OCI-LY3 (cell line): ENCODE measurements around the gene PRPF19.

Source experiments
- H2AFZ ChIP-seq: fragments of 200-600, 300-600 bp; shearing (Covaris generic); 2 replicates; pipeline ENCODE4 v1.6.0; 2014; ENCODE audit warnings: antibody characterized with exemption, low read depth, low read length
- H3K27ac ChIP-seq: fragments of 200-600, 300-600 bp; sonication (generic); 2 replicates; pipeline ENCODE4 v1.5.1; 2014; ENCODE audit warnings: mild to moderate bottlenecking, low read length, moderate library complexity, mixed read lengths
- H3K27me3 ChIP-seq: fragments of 200-600, 300-600 bp; sonication (generic); 2 replicates; pipeline ENCODE4 v1.6.1; 2014; ENCODE audit warnings: low read depth, low read length, mixed read lengths
- H3K36me3 ChIP-seq: fragments of 200-600, 300-600 bp; sonication (generic); replicated peaks from 2 replicates; pipeline ENCODE3; 2014; ENCODE audit warnings: low read depth, low read length, mixed read lengths
- H3K4me1 ChIP-seq: fragments of 300-600, 200-600 bp; sonication (generic); 2 replicates; pipeline ENCODE4 v1.6.1; 2014; ENCODE audit warnings: low read length, mixed read lengths
- H3K4me2 ChIP-seq: fragments of 200-600, 300-600 bp; sonication (generic); 2 replicates; pipeline ENCODE4 v1.6.1; 2014; ENCODE audit warnings: low read length, mixed read lengths
- H3K4me3 ChIP-seq: fragments of 300-600, 200-600 bp; sonication (generic); 2 replicates; pipeline ENCODE4 v1.5.1; 2014; ENCODE audit warnings: antibody characterized with exemption, mild to moderate bottlenecking, low read length, moderate library complexity
- H3K79me2 ChIP-seq: fragments of 300-600, 200-600 bp; shearing (Covaris generic); 2 replicates; pipeline ENCODE4 v1.6.1; 2014; ENCODE audit warnings: mild to moderate bottlenecking, low read length, mixed read lengths
- H3K9ac ChIP-seq: fragments of 300-600, 200-600 bp; shearing (Covaris generic); 2 replicates; pipeline ENCODE4 v1.6.0; 2014; ENCODE audit warnings: mild to moderate bottlenecking, low read length, moderate library complexity
- H3K9me3 ChIP-seq: fragments of 200-600, 300-600 bp; shearing (Covaris generic); 2 replicates; pipeline ENCODE4 v1.6.1; 2014; ENCODE audit warnings: low read length, mixed read lengths; ENCODE audit not compliant: insufficient read depth
- H4K20me1 ChIP-seq: fragments of 200-600, 300-600 bp; sonication (generic); 2 replicates; pipeline ENCODE4 v1.6.1; 2016; ENCODE audit warnings: low read length, mixed read lengths; ENCODE audit not compliant: insufficient read depth
- CTCF ChIP-seq: fragments of 200-600, 300-600 bp; sonication (generic); IDR thresholded peaks from 2 replicates; pipeline ENCODE4 v1.5.1; 2014; ENCODE audit warnings: antibody characterized with exemption, low read length, low read depth
- EZH2phosphoT487 ChIP-seq: fragments of 200-600 bp; shearing (Covaris generic); IDR thresholded peaks from 2 replicates; pipeline ENCODE4 v1.6.1; 2018; ENCODE audit warnings: antibody characterized with exemption, mixed run types, low read depth

The PRPF19 gene

GRCh38 chr11:60854847-60855725, 51.3 kb downstream of the PRPF19 start:
- no peak overlapping the region for H3K9ac ChIP-seq

GRCh38 chr11:60854140-60854846, 52.1 kb downstream of the PRPF19 start:
- no peak for TF ChIP-seq EZH2phosphoT487
- no peak for TF ChIP-seq CTCF
- Histone ChIP-seq H3K9ac (no peak overlapping the region), H4K20me1 (no peaks in the 10 kb centered on the region; the same call in 1 of the 2 replicates), H3K27ac (no peak overlapping the region), H3K4me3 (no peak overlapping the region), H3K4me2 (no peak overlapping the region), H3K27me3 (no peaks in the 10 kb centered on the region), H3K79me2 (no peaks in the 10 kb centered on the region), H3K36me3 (peaks cover 40% of the 10 kb centered on the region), H3K9me3 (no peaks in the 10 kb centered on the region), H3K4me1 (peaks cover 9% of the 10 kb centered on the region), H2AFZ (no peak overlapping the region)

More at GRCh38 chr11:60854847-60855725, 51.3 kb downstream of the PRPF19 start:
- no peaks in the 10 kb centered on the region for H3K27me3 ChIP-seq
- H3K4me2 ChIP-seq = no peak overlapping the region
- no peaks in the 10 kb centered on the region for H3K79me2 ChIP-seq
- no peak overlapping the region for H2AFZ ChIP-seq
- no peak overlapping the region for H3K4me3 ChIP-seq
- peaks cover 9% of the 10 kb centered on the region for H3K4me1 ChIP-seq
- no peak for TF ChIP-seq CTCF
- TF ChIP-seq EZH2phosphoT487 = no peak
- H3K27ac ChIP-seq = no peak overlapping the region
- H4K20me1 ChIP-seq = no peaks in the 10 kb centered on the region; the same call in 1 of the 2 replicates
- H3K9me3 ChIP-seq = no peaks in the 10 kb centered on the region
- H3K36me3 ChIP-seq = peaks cover 32% of the 10 kb centered on the region

- Histone ChIP-seq H3K9me3 (no peaks in the 10 kb centered on the region), H3K9ac (no peak overlapping the region), H4K20me1 (no peaks in the 10 kb centered on the region; the same call in 1 of the 2 replicates), H3K79me2 (peaks cover 8% of the 10 kb centered on the region; the same call in 1 of the 2 replicates), H3K36me3 (peaks cover 50% of the 10 kb centered on the region), H3K4me2 (no peak overlapping the region), H3K4me3 (no peak overlapping the region), H2AFZ (no peak overlapping the region), H3K27me3 (no peaks in the 10 kb centered on the region), H3K4me1 (peaks cover under 1% of the 10 kb centered on the region), H3K27ac (no peak overlapping the region)
- no peak for TF ChIP-seq EZH2phosphoT487
- TF ChIP-seq CTCF = no peak
Measured at GRCh38 chr11:60852982-60853950, 53.1 kb downstream of the PRPF19 start.
